Thoracic aorta (tissue), 2 donors: ENCODE measurements around the gene AURKAIP1. TPM values are rescaled to one million over a fixed set of nuclear protein-coding genes. Genes with fewer than 3 reads are reported as not detected.

ENCODE experiments used
- ATAC-seq: fragments of 150-250 bp; one replicate; pipeline ENCODE4 v1.8.0; 2017; ENCODE audit warnings: low read depth; ENCODE audit not compliant: insufficient number of reproducible peaks, low FRiP score
- DNase-seq: peaks from one replicate; pipeline ENCODE4 v3.0.0-alpha.2; 2020; ENCODE audit warnings: low spot score
- H3K27ac ChIP-seq, 2 donors: fragments of 200-600 bp; sonication (generic); 1 replicate in 1 of 2; 2 replicates in 1 of 2; pipeline ENCODE4 v1.5.1; 2016; ENCODE audit warnings: mild to moderate bottlenecking in 2 of 2, moderate library complexity in 2 of 2
- H3K27me3 ChIP-seq: fragments of 200-600 bp; sonication (generic); replicated peaks from 2 replicates; pipeline ENCODE4 v1.6.0; 2016; ENCODE audit warnings: mild to moderate bottlenecking; ENCODE audit not compliant: insufficient read depth
- H3K36me3 ChIP-seq: fragments of 200-600 bp; sonication (generic); one replicate; pipeline ENCODE4 v1.5.1; 2016
- H3K4me1 ChIP-seq, 2 donors: fragments of 200-600 bp; sonication (generic); 1 replicate in 1 of 2; 2 replicates in 1 of 2; pipeline versions ENCODE4 v1.5.1 to v1.6.0; 2016; ENCODE audit warnings: low read depth in 2 of 2, mild to moderate bottlenecking in 1 of 2; ENCODE audit not compliant: control insufficient read depth in 1 of 2
- H3K4me3 ChIP-seq: fragments of 200-600 bp; sonication (generic); 2 replicates; pipeline ENCODE4 v1.5.1; 2016; ENCODE audit warnings: mild to moderate bottlenecking
- H3K9me3 ChIP-seq: fragments of 200-600 bp; sonication (generic); 2 replicates; pipeline ENCODE4 v1.5.1; 2016
- CTCF ChIP-seq: fragments of 200-600 bp; sonication (generic); IDR thresholded peaks from one replicate; pipeline ENCODE4 v1.5.1; 2019; ENCODE audit warnings: antibody characterized with exemption
- total RNA-seq, 2 donors: library from RNA; depleted of rRNA; stranded (reverse); fragments of >200 nt; gene quantifications; one replicate each; pipeline versions ENCODE4 v1.1.0 to v1.2.3, GENCODE V29; 2016

AURKAIP1 gene
- total RNA-seq, 2 donors from 2014 or later = 43.5 to 94.5 TPM

- peaks cover 21 to 44% of the 10 kb centered on the region in 2 donors for H3K4me1 ChIP-seq
- H3K9me3 ChIP-seq = no peaks in the 10 kb centered on the region
- H3K4me3 ChIP-seq = no peak overlapping the region
- ATAC-seq (no peak), DNase-seq (no peak)
- no peaks in the 10 kb centered on the region for H3K27me3 ChIP-seq
- H3K27ac ChIP-seq = no peak overlapping the region
- no peak for TF ChIP-seq CTCF
- peaks cover 5% of the 10 kb centered on the region for H3K36me3 ChIP-seq
Measured at GRCh38 chr1:1343811-1344421, 31.1 kb downstream of the AURKAIP1 start.

GRCh38 chr1:1342584-1343115 lies 32.4 kb downstream of the AURKAIP1 start:
- no peaks in the 10 kb centered on the region for H3K27me3 ChIP-seq
- DNase-seq (no peak), ATAC-seq (no peak)
- no peak overlapping the region for H3K4me3 ChIP-seq
- no peak overlapping the region for H3K27ac ChIP-seq
- no peak for TF ChIP-seq CTCF
- H3K36me3 ChIP-seq = peaks cover 10% of the 10 kb centered on the region
- H3K4me1 ChIP-seq = peaks cover 15 to 33% of the 10 kb centered on the region in 2 donors
- H3K9me3 ChIP-seq = no peaks in the 10 kb centered on the region

- H3K9me3 ChIP-seq = no peaks in the 10 kb centered on the region
- TF ChIP-seq CTCF = no peak
- no peak overlapping the region for H3K4me3 ChIP-seq
- H3K27me3 ChIP-seq = no peaks in the 10 kb centered on the region
- peaks cover 10% of the 10 kb centered on the region for H3K36me3 ChIP-seq
- ATAC-seq (no peak), DNase-seq (no peak)
- peaks cover 10 to 27% of the 10 kb centered on the region in 2 donors for H3K4me1 ChIP-seq
- no peak overlapping the region for H3K27ac ChIP-seq
Measured at GRCh38 chr1:1342061-1342562, 32.9 kb downstream of the AURKAIP1 start.

GRCh38 chr1:1341549-1342021 lies 33.4 kb downstream of the AURKAIP1 start:
- no peak for TF ChIP-seq CTCF
- no peaks in the 10 kb centered on the region for H3K27me3 ChIP-seq
- peaks cover 9 to 22% of the 10 kb centered on the region in 2 donors for H3K4me1 ChIP-seq
- DNase-seq = no peak
- peaks cover 10% of the 10 kb centered on the region for H3K36me3 ChIP-seq
- H3K9me3 ChIP-seq = no peaks in the 10 kb centered on the region
- no peak overlapping the region for H3K27ac ChIP-seq
- ATAC-seq = no peak
- no peak overlapping the region for H3K4me3 ChIP-seq

GRCh38 chr1:1340791-1341548 lies 34.0 kb downstream of the AURKAIP1 start:
- no peak for ATAC-seq
- Histone ChIP-seq H3K36me3 (peaks cover 10% of the 10 kb centered on the region), H3K27ac (no peak overlapping the region), H3K4me3 (no peak overlapping the region), H3K9me3 (no peaks in the 10 kb centered on the region), H3K4me1 (peaks cover 6 to 16% of the 10 kb centered on the region in 2 donors), H3K27me3 (no peaks in the 10 kb centered on the region)
- TF ChIP-seq CTCF = no peak
- DNase-seq = no peak
